Measurements from ENCODE around the gene CPA4.
"Not testable (repeated sequence)": the region's sequence is repeated elsewhere in the genome, so short reads cannot be mapped to it uniquely, and the experiment has no call there.

The CPA4 gene

GRCh38 chr7:130303551-130303950 is 10.6 kb downstream of the CPA4 start:
- DNase-seq = no peak

DNA sequence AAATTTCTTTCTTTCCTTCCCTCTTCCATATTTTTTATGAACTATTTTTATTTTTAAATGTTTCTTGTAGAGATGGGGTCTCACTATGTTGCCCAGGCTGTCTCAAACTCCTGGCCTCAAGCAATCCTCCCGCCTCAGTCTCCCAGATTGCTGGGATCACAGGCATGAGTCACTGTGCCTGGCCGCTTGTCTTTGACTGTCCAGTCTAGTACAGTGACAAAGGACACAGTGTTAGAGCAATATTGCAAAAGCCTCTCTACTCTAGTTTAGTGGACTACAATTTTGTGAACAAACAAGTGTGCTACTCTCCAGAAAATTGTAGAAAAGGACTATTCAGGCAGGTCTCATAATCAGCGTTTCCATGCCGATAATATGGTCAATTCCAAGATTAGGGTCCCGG is 11.0 kb downstream of the CPA4 start:
- no peak for DNase-seq

- no peak for DNase-seq
Observed at GRCh38 chr7:130304878-130305277, 11.9 kb downstream of the CPA4 start.

- DNase-seq = no peak
Observed at GRCh38 chr7:130305433-130306042, 12.6 kb downstream of the CPA4 start.

- no peak for DNase-seq
Observed at GRCh38 chr7:130309986-130310385, 17.0 kb downstream of the CPA4 start.

DNA sequence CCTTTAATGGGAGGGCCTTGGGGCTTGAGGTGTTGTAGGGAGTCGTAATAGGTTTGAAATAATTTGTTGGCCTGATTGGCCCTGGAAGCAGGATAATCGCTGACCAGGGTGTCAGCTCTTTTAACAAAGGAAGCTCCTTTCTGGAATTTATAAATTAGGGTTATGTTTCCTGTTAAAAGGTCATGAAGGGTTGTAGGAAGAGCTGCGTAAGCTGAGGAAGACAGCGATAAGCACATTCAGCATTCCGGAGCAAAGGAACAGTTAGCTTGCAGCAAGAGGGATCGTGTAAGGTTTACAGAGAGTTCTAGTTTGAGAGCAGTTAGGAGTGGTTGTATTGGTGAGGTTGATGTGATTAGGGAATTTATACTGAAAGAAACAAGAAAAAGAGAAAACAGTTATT is 21.3 kb downstream of the CPA4 start:
- DNase-seq = no peak

DNA sequence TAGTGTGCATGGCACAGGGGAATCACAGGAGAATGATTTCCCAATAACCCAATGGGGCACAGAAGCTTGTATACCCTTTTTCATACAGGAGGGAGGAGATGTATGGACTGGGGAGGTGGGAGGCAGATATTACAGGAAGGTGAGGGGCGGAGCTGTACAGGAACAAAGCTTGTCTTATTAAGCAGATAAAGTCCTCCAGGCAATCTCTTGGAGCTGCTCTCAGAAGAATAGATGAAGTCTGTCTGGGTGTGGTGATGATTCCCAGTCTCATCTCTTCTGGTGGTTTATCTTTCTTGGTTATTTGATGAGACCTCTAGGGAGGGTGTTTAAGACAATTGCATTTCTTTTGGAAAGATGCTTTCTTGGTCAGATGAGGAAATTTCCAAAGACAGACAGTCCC is 26.6 kb downstream of the CPA4 start:
- no peak for DNase-seq

DNA sequence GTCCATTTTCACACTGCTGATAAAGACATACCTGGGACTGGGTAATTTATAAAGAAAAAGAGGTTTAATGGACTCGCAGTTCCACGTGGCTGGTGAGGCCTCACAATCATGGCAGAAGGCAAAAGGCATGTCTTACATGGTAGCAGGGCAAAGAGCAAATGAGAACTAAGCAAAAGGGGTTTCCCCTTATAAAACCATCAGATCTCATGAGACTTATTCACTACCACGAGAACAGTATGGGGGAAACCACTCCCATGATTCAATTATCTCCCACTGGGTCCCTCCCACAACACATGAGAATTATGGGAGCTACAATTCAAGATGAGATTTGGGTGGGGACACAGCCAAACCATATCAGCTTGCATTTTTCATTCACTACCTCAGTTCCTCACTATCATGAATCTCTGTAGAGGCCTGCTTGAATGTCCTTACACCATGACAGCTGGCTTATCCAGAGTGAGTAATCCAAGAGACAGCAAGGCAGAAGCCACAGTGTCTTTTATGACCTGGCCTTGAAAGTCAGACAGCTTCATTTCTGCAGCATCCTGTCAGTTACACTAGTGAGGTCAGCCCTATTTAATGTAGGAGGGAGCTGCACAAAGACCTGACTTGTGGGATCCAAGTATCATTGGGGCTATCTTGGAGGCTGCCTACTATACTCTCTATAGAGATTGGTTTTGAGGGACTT is 28.7 kb downstream of the CPA4 start:
- DNase-seq = not testable (repeated sequence)

GRCh38 chr7:130322615-130323014 is 29.7 kb downstream of the CPA4 start:
- no peak for DNase-seq

DNA sequence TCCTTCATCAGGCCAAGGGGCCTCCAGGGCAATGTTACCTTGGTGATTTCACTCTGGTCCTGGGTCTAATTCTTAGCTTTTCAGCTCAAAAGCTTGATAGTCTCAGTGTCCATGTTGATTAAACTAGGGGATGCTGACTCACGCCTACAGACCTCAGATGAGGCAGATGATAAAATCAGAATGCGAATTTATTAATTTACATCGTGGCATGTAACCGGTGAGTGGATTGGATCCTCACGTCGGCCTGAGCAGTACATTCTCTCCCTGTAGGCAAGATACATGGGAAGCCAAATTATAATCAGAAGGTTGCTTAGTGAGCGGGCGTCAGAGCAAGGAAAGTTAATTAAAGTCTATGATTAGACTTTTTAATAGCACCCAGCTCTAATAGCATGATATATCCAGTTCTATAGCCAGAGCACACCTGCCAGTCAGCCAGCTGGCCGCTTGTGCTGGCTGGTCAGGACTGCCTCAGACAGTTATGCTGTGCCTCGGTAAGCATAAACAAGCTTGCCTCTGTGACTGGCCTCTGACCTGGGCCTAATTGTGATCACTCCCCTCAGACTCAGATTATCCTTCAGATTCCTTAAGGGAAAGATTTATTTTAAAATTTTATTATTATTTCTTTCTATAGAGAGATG is 31.5 kb downstream of the CPA4 start:
- DNase-seq = no peak

DNA sequence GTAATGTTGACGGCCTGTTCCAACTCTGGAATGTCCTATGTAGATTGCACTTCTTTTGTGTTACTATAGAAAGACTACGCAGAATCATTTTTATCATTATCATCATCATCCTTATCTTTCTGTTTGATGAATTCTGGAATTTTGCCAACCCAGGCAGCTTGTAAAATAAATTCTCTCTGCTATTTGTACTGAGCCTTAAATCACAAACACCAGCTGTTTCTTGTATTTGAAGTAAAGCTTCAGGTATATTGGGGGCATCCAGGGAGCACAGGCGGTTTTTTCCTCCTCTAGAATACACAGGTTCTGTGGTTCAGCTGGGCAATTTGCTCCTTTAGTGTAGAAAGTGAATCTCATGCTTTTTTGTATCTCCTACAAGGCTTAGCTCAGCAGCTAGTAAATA is 36.7 kb downstream of the CPA4 start:
- no peak for DNase-seq

DNA sequence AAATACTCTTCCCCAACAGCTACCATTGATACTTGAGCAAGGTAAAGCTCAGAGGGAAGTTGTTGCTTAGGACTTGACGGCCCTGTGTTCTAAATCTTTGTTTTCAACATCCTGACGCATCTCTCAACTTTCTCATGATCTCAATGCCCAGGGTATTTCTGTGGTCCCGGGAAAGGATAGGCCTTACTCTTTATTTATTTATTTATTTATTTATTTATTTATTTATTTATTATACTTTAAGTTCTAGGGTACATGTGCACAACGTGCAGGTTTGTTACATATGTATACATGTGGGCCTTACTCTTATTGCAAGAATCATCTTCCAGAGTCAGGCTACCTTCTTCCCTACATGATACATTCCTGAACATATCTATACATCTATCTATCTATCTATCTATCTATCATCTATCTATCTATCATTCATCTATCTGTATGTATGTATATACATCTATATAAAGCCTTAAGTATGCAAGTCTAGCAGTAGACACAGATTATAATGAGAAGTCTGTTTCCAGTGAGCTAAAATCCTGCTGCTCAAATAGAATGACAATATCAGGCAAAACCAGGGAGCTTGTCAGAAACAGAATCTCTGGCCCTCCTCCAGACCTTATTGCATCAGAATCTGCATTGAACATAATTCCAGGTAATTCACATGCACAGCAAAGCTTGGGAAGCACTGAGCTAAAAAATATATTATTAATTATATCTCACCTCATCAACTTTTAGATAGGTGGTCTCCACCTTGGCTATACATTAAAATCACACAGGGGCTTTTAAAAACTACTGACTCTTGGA is 39.5 kb downstream of the CPA4 start:
- DNase-seq = no peak

- DNase-seq = no peak
Observed at GRCh38 chr7:130333832-130334231, 40.9 kb downstream of the CPA4 start.

GRCh38 chr7:130334274-130334673 is 41.3 kb downstream of the CPA4 start:
- no peak for DNase-seq

DNA sequence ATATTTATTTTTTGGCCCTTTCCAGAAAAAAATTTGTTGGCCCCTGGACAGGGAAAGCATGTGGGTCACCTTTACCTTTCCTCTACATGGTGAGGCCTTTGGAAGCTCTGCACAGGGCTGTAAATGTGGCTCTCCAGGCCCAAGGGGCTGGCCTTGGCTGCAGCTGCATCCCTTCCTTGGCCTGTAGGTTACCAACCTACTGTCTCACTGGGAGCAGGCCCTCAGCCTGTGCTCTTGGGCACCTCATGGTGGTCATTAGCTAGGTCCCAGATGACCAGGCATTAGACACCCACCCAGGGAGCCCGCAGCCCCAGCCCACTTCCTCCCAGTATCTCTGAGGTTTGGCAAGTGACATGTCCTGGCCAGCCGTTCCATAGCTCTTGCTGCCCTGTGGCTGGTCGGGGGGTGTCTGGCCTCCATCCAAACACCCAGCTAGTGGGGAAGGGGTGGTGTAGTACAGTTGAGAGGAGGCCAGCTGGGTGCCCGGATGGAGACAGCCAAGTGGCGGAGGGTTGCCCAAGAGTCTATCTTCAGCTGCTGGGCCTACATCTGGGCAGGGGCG is 44.5 kb downstream of the CPA4 start:
- no peak for DNase-seq

DNA sequence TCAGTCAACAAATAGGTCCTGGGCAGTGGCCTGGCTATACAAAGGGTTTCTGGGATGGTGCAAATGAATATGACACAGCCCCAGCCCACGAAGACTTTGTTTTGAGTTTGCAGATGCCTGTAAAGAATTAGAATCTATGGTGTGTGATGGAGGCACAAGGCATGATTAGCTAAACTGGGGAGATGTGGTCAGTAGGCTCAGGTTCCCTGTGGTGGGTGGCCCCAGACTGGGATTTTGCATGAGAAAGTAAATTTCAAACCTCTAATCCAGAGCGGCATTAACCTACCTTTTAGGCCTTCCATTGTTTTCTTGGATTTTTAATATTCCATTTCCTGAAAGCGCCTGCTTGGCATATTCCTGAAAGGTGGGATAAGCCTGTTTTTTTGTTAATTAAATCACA is 45.3 kb downstream of the CPA4 start:
- DNase-seq = no peak

GRCh38 chr7:130341882-130342281 is 48.9 kb downstream of the CPA4 start:
- DNase-seq = no peak

- DNase-seq = no peak
Observed at GRCh38 chr7:130342701-130343380, 49.9 kb downstream of the CPA4 start.

DNA sequence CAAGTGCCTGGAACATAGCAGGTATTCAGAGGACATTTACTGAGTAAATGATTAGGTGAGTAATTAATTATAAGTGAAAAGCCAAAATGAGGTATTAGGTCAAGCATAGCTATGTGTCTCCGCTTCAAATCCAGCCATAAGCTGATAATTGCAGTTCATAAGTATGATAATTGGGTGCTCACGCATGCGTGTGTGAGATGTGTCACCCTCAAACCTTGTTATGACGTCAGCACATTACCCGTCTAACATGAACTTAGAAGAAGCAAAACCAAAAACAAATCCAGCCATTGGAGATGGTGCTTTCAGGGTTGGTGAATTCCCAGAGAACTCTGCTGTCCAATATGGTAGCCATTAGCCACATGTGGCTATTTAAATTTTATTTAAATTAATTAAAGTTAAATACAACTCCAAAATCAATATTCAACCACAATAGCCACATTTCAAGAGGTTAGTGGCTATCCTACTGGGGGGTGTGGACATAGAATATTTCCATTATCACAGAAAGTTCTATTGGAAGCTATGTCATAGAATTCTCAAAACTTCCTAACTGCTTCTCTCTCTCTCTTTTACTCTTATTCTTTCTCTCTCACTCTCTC is 51.4 kb downstream of the CPA4 start, which contains the start of gene CPA5:
CPA5 (plus strand) TSS at position 546 of the 596 bp plus-strand sequence. CDS start 1,670 bp downstream, outside the sequence.
- DNase-seq = no peak

GRCh38 chr7:130345136-130345535 is 52.2 kb downstream of the CPA4 start:
- DNase-seq = no peak

DNA sequence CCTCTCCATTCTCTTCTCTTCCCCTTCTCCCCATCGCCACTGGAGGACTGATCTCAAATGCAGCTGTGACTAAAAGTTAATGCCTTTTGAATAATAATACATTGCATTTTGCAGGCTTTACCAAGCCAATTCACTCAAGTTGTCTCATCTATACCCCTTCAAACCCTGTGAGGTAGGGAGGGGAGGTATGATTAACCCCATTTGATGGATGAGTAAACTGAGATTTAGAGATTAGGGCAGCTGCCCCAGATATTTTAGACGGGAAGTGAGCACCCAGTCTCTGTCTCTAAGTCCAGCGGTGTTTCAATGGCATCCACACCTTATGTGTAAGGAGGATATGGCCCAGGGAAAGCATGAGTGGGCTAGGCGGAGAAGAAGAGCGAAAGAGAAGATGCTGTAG is 52.8 kb downstream of the CPA4 start:
- DNase-seq = no peak
